GM19324 (cell line): ENCODE data around the gene CHRNA4.

Experiments used
- ATAC-seq: cut with Tn5 transposase; IDR thresholded peaks from one replicate; pipeline ENCODE4 v1.9.1; 2021; ENCODE audit warnings: mild to moderate bottlenecking, moderate library complexity; ENCODE audit not compliant: unreplicated experiment, low FRiP score

CHRNA4 gene

DNA sequence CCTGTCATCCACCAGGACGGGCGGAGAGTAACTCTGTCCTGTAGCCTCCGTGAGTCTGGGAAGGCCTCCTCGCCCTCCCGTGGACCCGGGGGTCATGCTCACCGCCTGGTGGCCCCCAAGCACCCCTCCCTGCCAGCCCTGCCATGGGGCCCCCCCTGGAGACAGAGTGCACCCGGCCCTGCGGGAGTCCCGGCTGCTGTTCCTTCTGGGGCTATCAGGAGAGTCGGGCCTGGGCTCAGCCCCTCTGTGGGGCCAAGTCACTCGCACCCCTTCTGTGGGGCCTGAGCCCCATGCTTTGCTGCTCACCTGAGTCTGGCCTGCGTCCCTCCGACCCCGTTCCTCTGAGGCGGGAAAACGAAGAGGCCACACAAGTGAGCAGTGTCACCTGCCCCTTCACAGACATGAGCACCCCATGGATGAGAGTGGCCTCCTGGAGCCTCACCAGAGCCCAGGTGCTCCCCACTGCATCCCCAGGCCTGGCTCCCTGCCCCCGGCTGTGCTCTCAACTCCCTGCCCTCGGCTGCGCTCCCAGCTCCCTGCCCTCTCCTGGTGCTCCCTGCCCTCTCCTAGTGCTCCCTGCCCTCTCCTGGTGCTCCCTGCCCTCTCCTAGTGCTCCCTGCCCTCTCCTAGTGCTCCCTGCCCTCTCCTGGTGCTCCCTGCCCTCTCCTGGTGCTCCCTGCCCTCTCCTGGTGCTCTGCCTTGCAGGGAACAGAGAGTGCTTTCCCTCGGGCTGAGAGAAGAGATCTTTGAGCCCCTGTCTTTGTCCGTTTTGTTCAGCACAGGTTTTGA is 4.6 kb upstream of the CHRNA4 start:
- no peak for ATAC-seq

DNA sequence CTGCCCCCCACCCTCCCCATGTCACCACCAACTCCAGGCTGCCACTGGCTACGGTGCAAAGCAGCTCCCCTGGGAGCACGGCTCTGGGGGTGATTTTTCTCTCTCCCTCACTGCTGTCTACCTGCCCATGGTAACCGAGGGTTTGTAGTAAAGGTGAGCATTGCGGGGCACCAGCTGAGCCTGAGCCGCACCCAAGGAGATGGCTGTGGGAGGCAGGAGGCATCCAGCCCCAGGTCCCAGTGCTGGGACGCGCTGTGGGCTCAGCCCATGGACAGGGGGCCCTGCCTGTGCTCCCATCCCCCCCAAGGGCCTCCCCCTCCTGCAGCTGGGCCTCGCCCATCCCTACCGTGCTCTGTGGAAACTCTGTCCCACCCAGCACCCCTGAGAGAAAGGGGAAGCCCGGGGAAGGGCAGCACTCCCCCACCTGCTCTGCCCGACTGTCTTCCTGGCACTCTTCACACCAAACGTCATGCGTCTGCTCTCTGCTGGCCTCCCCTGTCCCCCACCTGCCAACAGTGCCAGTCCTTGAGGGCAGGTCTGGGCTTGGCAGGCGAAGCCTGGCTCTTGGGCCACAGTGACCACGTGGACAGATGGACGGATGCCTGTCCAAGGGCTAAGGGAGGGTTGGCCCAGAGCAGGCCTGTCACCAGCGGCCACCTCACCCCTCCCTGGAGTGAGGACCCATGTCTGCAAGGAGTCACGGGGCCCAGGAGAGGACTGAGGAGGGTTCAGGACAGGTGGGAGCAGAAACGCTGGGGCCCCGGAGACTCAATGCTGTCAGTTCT is 3.8 kb upstream of the CHRNA4 start:
- no peak for ATAC-seq

DNA sequence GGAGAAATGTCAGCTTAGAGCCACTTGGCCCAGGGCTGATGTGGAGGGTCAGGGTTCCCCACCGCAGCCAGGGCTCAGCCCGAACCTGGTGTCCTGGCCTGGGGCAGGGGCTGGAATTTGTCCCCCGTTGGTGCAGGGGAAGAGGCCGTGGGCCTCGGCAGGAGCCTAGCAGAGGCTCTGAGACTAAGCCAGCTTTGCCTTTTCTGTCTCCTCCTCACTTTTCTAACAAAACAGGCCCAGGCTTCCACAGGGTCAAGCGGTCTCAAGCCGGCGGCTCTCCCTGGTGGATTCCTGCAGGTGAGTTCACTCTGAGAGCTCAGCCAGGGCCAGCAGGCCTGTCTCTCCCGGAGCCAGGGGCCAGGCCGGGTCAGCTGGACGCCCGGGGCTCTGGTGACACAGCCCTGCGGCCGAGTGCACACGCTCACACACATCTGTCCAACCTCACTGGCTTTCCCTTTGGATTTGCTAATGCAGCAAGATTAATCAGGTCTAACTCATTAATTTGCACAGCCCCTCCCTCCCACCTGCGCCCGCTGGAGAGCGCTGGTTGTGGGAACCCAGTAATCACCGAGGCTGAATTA is 2.9 kb upstream of the CHRNA4 start:
- no peak for ATAC-seq

DNA sequence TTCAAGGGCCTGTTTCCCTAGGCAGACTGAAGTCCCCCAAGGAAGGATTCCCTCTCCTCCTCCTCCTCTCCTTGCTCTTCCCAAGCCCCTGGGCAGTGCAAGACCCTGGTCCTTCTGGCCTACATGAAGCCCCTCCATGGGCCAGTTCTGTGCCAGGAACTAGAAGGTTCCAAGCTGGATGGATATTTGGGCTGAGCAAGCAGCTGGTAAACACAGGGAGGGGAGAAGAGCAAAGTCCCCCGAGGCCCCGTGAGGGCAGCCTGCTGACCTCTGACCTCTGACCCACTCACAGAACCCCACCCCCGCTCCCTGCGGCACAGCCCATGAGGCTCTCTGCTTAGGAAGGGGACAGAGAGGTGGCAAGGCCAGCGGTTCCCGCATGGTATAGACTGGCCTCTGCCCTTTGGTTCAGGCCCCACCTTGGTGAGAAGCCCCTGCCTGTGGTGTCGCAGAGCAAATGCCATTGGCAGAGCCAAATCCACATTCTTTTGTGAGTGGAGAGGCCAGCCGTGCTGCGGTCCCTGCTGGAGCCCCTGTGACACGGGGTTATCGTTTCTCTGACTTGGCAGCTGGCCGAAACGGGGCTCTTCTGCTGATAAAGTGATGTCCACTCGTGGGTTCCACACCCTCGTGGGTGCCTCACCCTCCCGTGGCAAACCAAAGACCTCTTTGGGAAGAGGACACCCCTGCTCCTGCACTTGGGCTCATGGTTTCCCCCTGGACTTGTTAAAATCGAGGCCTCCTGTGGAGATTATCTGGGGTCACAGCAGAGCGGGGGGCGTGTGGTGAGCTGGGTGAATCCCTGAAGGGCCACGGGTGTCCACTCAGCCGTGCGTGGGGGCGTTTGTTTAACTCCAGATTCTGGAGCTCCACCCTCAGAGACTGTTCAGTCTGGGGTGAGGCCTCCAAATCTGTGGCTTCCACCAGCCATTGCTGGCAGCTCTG is 2.1 kb upstream of the CHRNA4 start:
- ATAC-seq, result no peak

DNA sequence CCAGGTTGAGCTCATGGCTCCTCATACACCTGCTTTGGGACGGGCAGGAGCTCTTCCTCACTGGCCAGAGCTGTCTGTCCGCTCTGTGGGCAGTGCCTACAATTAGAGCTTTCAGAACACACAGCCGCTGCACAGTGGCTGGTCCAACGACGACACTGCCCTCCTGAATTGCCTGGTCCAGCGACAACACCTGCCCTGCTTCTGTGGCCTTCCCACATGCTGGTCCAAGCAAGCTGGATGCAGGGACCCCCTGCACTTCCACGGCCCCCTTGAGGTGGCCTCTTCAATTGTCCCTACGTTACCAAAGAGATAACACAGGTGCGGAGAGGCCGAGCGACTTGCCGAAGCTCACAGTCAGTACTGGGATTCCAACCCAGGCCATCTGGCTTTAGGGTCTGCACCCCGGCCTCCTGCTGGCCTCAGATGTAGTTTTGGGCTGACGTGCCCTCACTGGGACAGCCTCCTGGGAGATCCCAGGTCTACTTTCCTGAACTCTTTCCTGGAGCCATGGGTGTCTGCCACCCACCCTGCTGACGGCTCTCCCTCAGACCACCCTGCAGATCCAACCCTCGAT is 1.4 kb upstream of the CHRNA4 start:
- no peak for ATAC-seq

DNA sequence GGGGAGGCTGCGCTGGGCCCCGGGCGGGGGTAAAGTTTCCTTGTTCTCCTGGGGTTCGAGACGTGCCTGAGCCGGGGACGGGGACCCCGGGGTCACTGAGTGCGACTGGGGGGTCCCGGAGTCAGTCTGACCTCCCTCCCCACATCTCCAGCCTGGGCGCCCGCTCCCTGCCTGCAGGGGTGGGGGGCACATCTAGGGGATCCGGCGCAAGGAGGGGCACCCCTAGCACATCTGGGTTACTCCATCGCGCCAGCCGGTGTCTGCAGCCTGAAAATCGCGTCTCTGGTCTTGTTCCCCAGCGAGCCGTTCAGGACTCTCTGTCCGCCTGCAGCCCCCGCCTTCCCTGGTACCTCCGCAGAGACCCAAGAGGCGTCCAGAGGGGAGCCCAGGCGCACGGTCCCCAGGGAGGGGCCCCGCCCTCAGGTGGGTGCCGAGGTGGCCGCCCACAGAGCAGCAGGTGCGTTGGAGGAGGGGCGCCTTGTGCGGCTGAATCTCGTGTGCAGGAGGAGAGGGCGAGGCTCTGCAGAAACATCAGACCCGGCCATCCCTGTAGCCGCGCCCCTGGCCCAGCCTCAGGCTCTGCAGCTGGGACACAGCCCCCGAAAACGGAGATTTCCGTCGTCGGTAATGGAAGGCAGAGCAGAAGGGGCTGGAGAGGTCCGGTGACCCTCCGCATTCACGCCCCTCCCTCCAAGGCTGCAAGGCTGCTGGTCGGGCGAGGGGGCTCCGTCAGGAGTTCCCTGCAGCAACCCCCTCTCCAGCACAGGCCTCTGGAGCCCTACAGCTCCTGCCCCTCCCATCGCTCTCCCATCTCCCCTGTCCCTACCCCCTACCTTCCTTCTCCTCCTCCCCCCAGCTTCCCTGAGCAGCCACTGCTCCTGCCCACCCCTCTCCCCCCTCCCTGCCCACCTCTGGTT is 628 bp upstream of the CHRNA4 start:
- no peak for ATAC-seq

DNA sequence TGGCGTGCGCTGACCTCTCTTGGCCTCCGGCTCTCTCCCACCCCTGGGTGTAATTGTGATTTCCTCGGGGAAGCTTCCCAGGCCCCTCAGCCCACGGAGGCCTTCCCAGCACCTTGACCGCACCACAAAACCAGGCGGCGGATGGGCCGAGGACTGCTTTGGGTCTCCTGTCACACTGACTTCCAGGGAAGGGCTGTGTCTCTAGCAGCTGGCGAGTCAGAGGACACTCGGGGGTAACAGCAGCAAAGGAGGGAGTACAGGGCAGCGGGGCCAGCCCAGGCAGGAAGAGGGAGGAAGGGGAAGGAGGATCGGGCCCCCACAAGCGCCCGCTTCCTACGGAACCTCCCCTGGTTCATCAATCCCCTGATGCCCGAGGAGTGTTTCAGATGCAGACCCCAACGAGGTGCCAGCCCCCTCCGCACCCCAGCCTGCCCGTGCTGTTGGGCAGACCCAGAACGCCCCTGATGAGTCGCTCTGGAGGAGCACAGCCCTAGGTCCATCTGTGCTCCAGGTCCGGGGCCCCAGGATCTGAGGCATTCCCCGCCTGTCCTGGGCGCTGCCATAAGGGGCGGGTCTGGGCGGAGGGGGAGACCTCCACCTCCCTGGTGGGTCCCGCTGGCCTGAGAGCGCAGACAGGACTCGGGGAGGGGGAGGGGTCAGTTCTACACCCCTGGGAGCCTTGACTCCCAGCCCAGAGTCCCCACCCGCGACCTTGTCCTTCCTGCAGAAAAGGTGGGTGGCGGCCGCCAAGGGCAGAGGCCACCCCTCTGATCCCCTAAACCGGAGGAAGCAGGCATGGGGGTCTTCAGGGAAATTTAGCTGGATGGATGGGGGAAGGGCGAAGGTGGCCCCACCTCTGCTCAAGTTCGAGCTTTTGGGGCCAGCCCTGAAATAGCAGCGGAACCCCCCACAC is 956 bp downstream of the CHRNA4 start:
- ATAC-seq, result no peak

DNA sequence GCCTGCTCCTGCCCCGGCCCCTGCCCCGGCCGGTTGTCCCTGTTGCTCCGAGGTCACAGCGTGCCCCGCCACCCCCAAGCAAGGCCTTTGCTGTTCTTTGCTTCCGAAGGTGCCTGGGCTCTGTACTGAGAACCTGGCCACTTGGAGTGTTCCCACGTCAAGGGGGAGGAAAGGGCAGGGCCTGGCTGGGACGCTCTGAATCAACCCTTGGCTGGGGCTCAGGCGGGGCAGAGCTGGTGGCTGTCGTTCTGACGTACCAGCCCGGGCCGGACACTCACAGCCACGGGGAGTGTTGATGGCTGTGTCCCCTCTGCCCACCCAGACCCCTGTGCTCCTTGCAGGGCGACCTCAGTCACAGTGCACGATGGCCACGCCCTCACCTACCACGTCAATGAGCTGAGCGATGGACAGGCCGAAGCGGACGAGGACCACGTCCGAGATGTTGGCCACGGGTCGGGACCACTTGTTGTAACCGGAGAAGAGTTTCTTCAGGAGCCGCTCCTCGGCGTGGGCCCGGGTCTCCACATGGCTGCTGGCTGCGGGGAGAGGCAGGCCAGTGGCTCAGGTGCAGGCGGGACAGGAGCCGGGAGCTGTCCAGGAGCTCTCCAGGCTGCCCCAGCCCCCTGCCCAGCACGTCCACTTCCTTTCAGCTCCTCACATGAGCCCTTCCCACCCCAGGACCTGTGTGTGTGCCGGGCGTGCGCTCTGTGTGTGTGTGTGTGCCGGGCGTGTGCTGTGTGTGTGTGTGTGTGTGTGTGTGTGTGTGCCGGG is 1.8 kb downstream of the CHRNA4 start:
- ATAC-seq, result no peak

DNA sequence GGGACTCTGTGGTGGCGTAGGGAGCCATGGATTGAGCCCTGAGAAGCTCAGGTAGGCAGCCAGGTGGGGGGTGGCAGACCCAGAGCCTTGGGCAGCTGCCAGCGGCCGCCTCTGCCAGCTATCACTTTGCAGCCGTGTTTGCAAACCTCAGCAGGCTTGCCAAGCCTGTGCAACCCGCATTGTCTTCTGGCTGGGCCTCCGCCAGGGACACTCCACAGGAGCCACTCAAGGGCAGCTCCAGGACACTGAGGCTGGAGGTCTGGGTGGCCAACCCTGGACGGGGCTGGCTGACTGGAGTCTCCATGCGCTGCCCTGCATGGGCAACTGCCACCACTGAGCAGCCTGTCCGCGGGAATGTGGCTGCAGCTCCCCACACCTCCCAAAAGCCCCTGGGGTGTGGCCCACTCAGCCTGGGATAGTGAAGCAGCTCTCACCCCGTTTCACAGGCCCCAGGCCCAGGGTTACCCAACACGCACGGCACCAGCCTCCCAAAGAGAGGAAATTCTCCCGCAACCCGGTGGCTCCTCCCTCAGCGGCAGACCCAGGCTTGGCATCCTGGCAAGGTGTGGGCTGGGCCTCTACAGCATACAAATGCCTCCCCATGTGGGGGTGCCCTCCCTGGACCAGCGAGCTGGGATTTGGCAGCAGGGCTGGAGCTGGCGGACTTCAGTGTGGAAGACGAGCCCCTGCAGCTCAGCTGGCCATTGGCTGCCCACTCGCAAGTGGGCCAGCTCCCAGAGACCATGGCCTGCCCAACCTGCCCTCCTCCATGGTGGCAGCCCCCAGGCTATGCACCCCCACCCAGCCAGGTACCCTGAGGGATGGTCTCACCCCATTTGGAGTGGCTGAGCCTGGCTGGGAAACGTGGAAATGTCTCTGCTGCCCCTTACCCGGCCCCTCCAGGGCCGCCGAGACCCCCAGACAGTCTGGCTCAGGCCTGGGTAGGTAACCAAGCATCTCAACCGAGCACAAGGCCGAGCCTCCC is 2.9 kb downstream of the CHRNA4 start:
- ATAC-seq, result no peak

DNA sequence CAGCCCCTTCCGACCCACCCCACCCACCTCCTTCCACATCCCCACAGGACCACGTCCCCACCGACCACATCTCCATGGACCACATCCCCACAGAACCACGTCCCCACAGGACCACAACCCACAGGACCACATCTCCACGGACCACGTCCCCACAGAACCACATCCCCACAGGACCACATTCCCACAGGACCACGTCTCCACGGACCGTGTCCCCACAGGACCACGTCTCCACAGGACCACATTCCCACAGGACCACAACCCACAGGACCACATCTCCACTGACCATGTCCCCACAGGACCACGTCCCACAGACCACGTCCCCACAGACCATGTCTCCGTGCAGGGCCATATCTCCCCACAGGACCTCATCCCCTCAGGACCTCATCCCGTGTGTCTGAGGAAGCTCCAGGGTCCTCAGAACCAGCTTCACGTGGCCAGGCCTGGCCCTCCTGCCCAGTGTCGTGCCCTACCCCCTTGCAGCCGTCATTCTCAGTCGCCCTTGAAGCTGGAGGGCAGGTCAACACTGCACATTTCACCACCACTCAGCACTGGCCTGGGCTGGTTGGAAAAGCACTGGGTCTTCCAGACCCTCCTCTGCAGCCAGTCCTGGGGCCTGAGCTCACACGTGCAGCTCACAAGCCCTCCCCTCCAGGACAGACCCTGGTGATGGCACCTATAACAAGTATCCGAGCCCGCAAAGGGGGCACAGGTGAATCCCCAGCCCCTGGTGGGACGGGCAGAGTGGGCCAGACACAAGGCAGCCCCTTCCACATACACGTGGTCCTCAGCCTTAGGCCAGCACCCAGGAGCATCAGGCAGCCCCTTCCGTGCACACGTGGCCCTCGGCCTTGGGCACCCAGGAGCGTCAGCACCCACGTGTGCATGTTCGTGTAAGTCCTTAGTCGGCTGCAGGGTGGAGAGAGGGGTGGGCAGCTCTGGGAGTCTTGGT is 3.9 kb downstream of the CHRNA4 start:
- no peak for ATAC-seq

DNA sequence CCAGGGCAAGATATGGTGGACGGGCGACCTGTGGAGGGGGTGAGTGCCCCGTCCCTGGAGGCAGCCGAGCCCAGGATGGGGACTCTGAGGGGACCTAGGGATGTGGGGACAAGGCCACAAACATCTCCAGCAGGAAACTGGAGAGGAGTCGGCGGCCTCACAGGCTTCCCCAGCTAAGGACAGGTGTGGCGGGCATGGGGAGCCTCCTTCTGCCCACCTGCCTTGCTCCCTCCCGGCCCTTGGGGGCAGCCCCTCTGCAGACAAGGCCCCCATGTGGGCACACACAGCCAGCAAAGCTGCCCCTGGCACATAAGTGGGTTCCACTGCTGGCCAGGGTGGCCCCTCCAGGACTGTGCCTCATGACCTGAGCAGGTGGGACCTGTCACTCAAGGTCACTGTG is 4.6 kb downstream of the CHRNA4 start:
- ATAC-seq, result no peak

DNA sequence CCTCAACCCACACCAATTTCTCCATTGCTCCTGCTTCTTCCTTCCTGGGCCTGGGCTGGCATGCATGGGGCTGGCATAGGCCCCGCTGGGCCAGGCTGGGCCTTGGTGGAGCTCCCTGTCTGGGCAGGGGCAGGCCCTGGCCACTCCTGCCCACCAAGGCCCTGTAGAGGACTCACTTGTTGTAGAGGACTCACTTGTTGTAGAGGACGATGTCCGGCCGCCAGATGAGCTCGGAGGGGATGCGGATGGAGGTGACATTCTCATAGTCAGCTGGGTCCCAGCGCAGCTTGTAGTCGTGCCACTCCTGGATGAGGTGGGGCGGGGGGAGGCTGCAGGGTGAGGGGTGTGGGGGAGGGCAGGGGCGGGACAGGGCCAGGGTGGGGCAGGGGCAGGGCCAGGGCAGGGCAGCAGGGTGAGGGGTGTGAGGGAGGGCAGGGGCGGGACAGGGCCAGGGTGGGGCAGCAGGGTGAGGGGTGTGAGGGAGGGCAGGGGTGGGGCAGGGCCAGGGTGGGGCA is 5.3 kb downstream of the CHRNA4 start:
- no peak for ATAC-seq

DNA sequence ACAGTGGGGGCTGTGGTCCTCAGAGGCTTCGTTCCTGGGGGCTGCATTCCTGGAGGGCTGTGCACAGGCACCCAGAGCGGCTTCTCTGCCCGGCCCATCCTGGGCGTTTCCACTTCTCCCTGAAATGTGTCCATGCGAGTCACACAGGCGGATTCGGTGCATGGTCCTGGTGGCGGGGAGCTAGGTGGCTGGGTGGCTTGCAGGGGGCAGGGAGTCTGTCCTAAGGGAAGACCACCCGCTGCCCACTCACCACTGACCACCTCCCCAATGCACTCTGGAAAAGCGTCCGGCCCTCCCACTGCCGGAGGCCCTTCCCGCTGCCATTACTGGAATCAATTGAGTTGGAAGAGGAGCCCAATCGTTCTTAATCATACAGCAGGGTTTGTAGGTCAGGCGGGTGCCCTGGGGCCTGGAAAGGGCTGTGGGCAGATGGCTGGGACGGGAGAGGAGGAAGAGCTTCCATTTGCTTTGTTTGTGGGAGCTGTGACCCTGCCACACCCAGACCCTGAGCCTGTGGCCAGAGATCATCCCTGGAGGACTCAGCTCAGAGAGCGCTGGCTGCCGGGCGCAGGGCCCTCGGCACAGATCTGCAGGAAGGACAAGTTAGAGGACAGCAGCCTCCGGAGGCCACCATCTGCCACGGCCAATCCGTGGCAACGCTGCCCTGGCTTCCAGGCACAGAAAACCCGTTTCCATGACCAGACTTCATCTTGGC is 6.4 kb downstream of the CHRNA4 start:
- ATAC-seq, result no peak

DNA sequence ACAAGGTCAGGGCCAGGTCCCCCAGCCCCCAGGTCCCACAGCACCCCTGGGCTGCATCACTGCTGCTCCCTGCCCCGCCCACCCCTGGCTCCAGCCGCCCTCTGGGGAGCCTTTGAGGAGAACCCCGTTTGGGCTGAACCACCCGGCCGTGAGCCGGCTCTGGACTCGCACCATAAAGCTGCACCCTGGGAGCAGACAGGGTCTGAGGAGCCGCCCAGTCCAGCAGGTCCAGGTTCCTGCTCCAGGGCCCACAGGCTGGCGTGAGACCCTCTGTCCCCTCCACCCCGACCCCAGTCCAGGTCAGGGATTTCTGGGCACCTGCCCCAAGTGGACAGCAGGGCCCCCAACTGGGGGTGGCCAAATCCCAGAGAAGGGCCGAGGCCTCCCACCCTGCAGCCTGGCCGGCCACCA is 8.3 kb downstream of the CHRNA4 start:
- ATAC-seq, result no peak
